IPS DF 6.9 (cell line): Measurements from ENCODE around the gene AQP12B.
"Not testable (repeated sequence)": the region's sequence is repeated elsewhere in the genome, so short reads cannot be mapped to it uniquely, and the experiment has no call there.

Source experiments
- DNase-seq: peaks from one replicate; pipeline ENCODE4 v3.0.0-alpha.2; 2013; ENCODE audit warnings: low read depth, low spot score
- H3K27ac ChIP-seq: one replicate; pipeline ENCODE4 v1.5.1; 2013; ENCODE audit warnings: low read length, control low read depth
- H3K27me3 ChIP-seq: 2 replicates; pipeline ENCODE4 v1.6.1; 2013; ENCODE audit warnings: mild to moderate bottlenecking, low read length; ENCODE audit not compliant: control insufficient read depth, insufficient read depth
- H3K36me3 ChIP-seq: 2 replicates; pipeline ENCODE4 v1.6.1; 2013; ENCODE audit warnings: low read length; ENCODE audit not compliant: control insufficient read depth, insufficient read depth
- H3K4me1 ChIP-seq: 2 replicates; pipeline ENCODE4 v1.6.1; 2013; ENCODE audit warnings: low read length; ENCODE audit not compliant: control insufficient read depth, insufficient read depth
- H3K4me3 ChIP-seq: 2 replicates; pipeline ENCODE4 v1.5.1; 2013; ENCODE audit warnings: mild to moderate bottlenecking, low read length
- H3K9me3 ChIP-seq: 2 replicates; pipeline ENCODE4 v1.6.1; 2013; ENCODE audit warnings: low read length, inconsistent platforms; ENCODE audit not compliant: control insufficient read depth, insufficient read depth
- WGBS: extraction: QIAGEN DNeasy Blood & Tissue Kit; methylation state at CpG from one replicate; pipeline ENCODE4 v1.1.7; 2013; ENCODE audit warnings: mixed read lengths, missing lambda C conversion rate; ENCODE audit not compliant: insufficient read length, insufficient coverage; 5-methylcytosine and 5-hydroxymethylcytosine counted together

The AQP12B gene

DNA sequence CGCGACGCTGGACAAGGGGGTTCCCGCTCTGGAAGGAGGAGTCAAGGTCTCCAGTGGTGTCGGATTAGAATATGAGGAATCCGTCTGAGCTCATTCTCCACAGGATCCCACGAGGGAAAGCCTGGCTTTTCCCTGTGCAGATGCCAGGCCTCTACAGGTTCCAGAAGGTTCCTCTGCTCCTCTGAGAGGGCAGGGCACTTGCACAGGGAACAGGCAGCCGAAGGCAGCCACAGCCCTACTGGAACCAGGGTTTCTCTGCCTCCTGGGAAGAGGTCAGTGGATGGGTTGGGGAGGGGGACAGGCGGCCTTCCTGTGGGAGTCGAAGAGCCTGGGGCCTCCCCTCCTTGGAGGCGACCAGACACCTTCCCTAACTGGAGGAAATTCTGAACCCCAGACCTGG, 7.3 kb upstream of the AQP12B start:
- H3K27ac ChIP-seq, result no peak overlapping the region
- no CpG with 5 or more reads among the region's 11 CpGs for WGBS

GRCh38 chr2:240688553-240688919, 5.9 kb upstream of the AQP12B start:
- no peaks in the 10 kb centered on the region for H3K4me1 ChIP-seq
- H3K9me3 ChIP-seq, result no peaks in the 10 kb centered on the region
- H3K27me3 ChIP-seq, result no peaks in the 10 kb centered on the region
- no peak for DNase-seq
- WGBS, result no CpG with 5 or more reads among the region's 9 CpGs
- no peak overlapping the region for H3K4me3 ChIP-seq
- no peaks in the 10 kb centered on the region; the same call in 1 of the 2 replicates for H3K36me3 ChIP-seq
- H3K27ac ChIP-seq, result no peak overlapping the region

More for the DNA sequence above, 7.3 kb upstream of the AQP12B start:
- H3K9me3 ChIP-seq, result no peaks in the 10 kb centered on the region
- no peaks in the 10 kb centered on the region; the same call in 1 of the 2 replicates for H3K36me3 ChIP-seq
- no peaks in the 10 kb centered on the region for H3K27me3 ChIP-seq
- H3K4me1 ChIP-seq, result no peaks in the 10 kb centered on the region
- DNase-seq, result no peak
- H3K4me3 ChIP-seq, result no peak overlapping the region

GRCh38 chr2:240687741-240688552, 5.3 kb upstream of the AQP12B start:
- no CpG with 5 or more reads among the region's 14 CpGs for WGBS
- H3K27ac ChIP-seq, result no peak overlapping the region
- no peaks in the 10 kb centered on the region; the same call in 1 of the 2 replicates for H3K36me3 ChIP-seq
- no peaks in the 10 kb centered on the region for H3K4me1 ChIP-seq
- H3K9me3 ChIP-seq, result no peaks in the 10 kb centered on the region
- H3K4me3 ChIP-seq, result no peak overlapping the region
- no peaks in the 10 kb centered on the region for H3K27me3 ChIP-seq
- no peak for DNase-seq

- DNase-seq, result no peak
- Histone ChIP-seq H3K4me3 (no peak overlapping the region), H3K27ac (no peak overlapping the region), H3K36me3 (no peaks in the 10 kb centered on the region; the same call in 1 of the 2 replicates), H3K4me1 (no peaks in the 10 kb centered on the region), H3K9me3 (no peaks in the 10 kb centered on the region), H3K27me3 (no peaks in the 10 kb centered on the region)
- no CpG with 5 or more reads among the region's 20 CpGs for WGBS
Measured at GRCh38 chr2:240687045-240687740, 4.5 kb upstream of the AQP12B start.

GRCh38 chr2:240686460-240686859, 3.8 kb upstream of the AQP12B start:
- Histone ChIP-seq H3K36me3 (no peaks in the 10 kb centered on the region; the same call in 1 of the 2 replicates), H3K27me3 (no peaks in the 10 kb centered on the region), H3K27ac (no peak overlapping the region), H3K4me1 (no peaks in the 10 kb centered on the region), H3K4me3 (no peak overlapping the region), H3K9me3 (no peaks in the 10 kb centered on the region)
- DNase-seq, result no peak
- no CpG with 5 or more reads among the region's 6 CpGs for WGBS

DNA sequence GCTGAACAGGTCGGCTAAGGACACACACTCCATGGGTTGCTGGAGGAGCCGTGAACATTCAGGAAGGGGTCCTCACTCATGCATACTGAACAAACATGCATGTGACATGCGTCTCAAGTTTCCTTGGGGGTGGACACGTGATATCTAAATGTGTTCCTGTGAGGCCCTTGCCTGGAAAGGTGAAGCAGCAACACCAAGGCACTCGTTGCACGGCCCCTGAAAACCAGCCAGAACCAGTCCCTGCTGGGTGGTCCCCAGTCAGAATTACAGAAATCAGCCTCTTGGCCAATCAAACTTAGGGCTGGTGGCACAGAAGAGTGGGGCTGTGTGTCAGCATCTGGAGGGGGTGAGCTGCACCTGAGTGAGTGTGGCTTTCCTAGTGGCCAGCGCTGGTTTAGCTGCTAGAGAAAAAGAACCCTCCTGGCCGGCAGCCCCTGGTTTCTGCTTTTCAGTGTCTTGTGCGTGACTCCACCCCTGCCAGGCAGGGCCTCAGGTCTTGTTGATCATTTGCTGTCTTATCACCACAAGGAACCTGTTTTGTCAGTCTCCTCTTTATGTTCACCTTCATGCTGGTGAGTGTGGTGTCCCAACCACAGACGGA, 3.2 kb upstream of the AQP12B start:
- Histone ChIP-seq H3K27me3 (no peaks in the 10 kb centered on the region), H3K27ac (no peak overlapping the region), H3K4me1 (no peaks in the 10 kb centered on the region), H3K9me3 (no peaks in the 10 kb centered on the region), H3K36me3 (no peaks in the 10 kb centered on the region; the same call in 1 of the 2 replicates), H3K4me3 (no peak overlapping the region)
- no peak for DNase-seq
- no CpG with 5 or more reads among the region's 10 CpGs for WGBS

- H3K4me3 ChIP-seq, DNase-seq, H3K27me3 ChIP-seq, H3K27ac ChIP-seq, H3K9me3 ChIP-seq, H3K36me3 ChIP-seq, H3K4me1 ChIP-seq: not testable (repeated sequence)
- WGBS, result no CpG with 5 or more reads among the region's 15 CpGs
Measured at GRCh38 chr2:240683980-240684728, 1.5 kb upstream of the AQP12B start.

GRCh38 chr2:240683329-240683979, 769 bp upstream of the AQP12B start:
- no CpG with 5 or more reads among the region's 15 CpGs for WGBS
- H3K4me1 ChIP-seq, H3K9me3 ChIP-seq, H3K36me3 ChIP-seq, H3K4me3 ChIP-seq, DNase-seq, H3K27ac ChIP-seq, H3K27me3 ChIP-seq: not testable (repeated sequence)

- not testable (repeated sequence) for H3K9me3 ChIP-seq, H3K4me1 ChIP-seq, H3K4me3 ChIP-seq, DNase-seq, H3K27ac ChIP-seq, H3K27me3 ChIP-seq, H3K36me3 ChIP-seq
- no CpG with 5 or more reads among the region's 11 CpGs for WGBS
Measured at GRCh38 chr2:240680185-240680584, 2.5 kb downstream of the AQP12B start.

DNA sequence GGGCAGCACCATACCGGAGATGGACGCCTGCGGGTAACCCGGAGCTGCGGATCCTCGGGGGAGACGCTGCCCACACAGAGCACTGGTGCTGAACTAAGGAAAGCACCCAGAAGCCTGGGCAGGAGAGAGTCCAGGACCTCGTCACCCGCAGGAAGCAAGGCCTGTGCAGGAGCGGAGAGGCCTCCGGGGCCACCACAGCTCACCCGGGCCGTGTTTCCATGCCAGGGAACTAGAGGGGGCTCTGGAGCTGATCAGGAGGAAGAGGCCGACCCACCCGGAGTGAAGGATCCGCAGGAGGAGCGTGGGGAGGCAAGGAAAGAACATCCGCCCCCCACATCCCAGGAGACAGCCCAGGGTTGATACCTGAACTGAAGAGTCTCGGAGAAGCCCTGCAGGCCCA, 3.8 kb downstream of the AQP12B start:
- not testable (repeated sequence) for DNase-seq, H3K27me3 ChIP-seq, H3K36me3 ChIP-seq, H3K4me3 ChIP-seq, H3K27ac ChIP-seq, H3K9me3 ChIP-seq, H3K4me1 ChIP-seq
- WGBS, result no CpG with 5 or more reads among the region's 19 CpGs
